Fibroblast of lung (primary cell): ENCODE data around the gene RNF175.

Experiments
- EZH2 ChIP-seq: IDR thresholded peaks from 2 replicates; pipeline ENCODE4 v1.5.1; 2012; ENCODE audit warnings: low read length, control low read depth, mild to moderate bottlenecking; ENCODE audit errors: missing control alignments
- TF ChIP-seq, protein P1 (sequence below), 2 donors: IDR thresholded peaks in 1 of 2; conservative IDR thresholded peaks in 1 of 2; 1 replicate in 1 of 2; 2 replicates in 1 of 2; pipeline ENCODE4 v1.5.1; 2011 to 2012; ENCODE audit warnings: low read length in 2 of 2, control low read depth in 1 of 2, inconsistent platforms in 1 of 2, low read depth in 1 of 2, mild to moderate bottlenecking in 1 of 2

DNA sequence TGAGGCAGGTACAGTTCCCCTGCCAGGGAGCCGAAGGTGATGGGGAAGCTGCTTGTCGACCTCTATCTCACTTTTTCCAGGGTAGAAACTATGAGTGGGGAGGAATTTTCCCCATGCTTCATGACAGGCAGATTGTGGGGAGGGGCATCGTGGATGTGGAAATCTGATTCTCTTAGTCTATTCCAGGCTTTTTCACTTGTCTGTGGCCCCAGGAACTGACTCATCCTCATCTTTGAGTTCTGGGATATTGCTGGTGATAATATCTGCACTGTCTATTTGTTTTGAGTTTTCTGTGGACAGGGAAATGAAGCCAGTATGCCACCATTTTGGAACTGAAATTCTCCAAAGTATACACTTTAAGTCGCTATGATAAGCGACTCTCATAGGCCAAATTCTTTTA, 83.3 kb downstream of the RNF175 start:
- TF ChIP-seq, protein P1, sequence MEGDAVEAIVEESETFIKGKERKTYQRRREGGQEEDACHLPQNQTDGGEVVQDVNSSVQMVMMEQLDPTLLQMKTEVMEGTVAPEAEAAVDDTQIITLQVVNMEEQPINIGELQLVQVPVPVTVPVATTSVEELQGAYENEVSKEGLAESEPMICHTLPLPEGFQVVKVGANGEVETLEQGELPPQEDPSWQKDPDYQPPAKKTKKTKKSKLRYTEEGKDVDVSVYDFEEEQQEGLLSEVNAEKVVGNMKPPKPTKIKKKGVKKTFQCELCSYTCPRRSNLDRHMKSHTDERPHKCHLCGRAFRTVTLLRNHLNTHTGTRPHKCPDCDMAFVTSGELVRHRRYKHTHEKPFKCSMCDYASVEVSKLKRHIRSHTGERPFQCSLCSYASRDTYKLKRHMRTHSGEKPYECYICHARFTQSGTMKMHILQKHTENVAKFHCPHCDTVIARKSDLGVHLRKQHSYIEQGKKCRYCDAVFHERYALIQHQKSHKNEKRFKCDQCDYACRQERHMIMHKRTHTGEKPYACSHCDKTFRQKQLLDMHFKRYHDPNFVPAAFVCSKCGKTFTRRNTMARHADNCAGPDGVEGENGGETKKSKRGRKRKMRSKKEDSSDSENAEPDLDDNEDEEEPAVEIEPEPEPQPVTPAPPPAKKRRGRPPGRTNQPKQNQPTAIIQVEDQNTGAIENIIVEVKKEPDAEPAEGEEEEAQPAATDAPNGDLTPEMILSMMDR (conservative IDR thresholded peaks at IDR 0.05 in 1 of 2, IDR thresholded peaks at IDR 0.05 in 1 of 2; ENCODE audit: low read depth in 1 of 2, low read length in 2 of 2) = no peak
- no peak for TF ChIP-seq EZH2
